Measurements from ENCODE around the gene PCK2.
"Not testable (repeated sequence)": the region's sequence is repeated elsewhere in the genome, so short reads cannot be mapped to it uniquely, and the experiment has no call there.

PCK2 gene

GRCh38 chr14:24093901-24094840 lies at the start of gene PCK2:
TSS of gene PCK2 (plus strand) at chr14:24094311. CDS start at chr14:24094406, 95 bp downstream.
- DNase-seq, result peak; percentile 93

GRCh38 chr14:24049002-24049401 lies 45.1 kb upstream of the PCK2 start:
- not testable (repeated sequence) for DNase-seq

GRCh38 chr14:24050753-24051152 lies 43.4 kb upstream of the PCK2 start:
- not testable (repeated sequence) for DNase-seq

GRCh38 chr14:24051176-24051788 lies 42.8 kb upstream of the PCK2 start:
- DNase-seq, result no peak

DNA sequence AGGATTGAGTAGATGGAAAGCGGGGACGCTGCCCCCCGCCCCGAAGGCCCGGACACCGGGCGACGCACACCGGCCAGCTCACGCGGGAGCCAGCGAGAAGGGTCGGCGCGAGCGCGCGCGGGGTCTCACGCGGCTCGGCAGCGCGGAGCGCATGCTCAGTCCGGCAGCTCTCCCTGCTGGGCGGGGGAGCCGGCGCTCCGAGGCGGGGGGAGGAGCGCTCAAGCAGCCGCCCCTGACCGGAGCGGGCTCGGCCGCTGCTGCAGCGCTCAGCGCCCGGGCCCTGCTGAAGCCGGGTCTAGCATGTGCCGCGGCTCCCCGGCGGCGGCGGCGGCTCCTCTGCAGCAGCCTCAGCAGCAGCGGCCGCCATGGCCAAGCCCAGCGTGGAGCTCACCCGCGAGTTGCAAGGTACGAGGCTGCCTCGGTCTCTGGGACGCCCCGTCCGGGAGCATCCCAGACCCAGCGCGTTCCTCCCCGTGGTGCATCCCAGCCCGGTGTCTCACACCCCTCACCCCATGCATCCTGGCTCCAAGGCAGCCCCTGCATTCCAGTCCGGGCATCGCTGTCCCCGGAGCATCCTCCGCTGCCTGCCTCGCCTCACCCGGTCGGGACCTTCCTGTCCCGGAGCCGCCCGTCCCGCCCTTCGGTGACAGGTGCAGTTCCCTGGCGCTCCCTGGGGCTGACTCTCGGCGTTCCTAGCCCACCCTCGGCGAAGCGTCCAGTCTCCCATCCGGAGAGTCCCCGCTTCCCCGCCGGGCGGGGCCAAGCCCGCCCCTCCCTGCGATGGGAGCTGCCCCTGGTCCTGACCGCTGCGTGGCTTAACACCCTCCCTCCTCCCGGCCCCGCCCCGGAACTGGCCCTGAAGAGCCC lies 42.1 kb upstream of the PCK2 start, which contains the start of gene CARMIL3:
Gene CARMIL3 (plus strand): TSS at position 221 of the 867 bp plus-strand sequence. CDS start 145 bp downstream, at position 366.
- DNase-seq, result peak; percentile 74

- DNase-seq, result peak; percentile 75
Measured at GRCh38 chr14:24052656-24053547, 41.2 kb upstream of the PCK2 start.

DNA sequence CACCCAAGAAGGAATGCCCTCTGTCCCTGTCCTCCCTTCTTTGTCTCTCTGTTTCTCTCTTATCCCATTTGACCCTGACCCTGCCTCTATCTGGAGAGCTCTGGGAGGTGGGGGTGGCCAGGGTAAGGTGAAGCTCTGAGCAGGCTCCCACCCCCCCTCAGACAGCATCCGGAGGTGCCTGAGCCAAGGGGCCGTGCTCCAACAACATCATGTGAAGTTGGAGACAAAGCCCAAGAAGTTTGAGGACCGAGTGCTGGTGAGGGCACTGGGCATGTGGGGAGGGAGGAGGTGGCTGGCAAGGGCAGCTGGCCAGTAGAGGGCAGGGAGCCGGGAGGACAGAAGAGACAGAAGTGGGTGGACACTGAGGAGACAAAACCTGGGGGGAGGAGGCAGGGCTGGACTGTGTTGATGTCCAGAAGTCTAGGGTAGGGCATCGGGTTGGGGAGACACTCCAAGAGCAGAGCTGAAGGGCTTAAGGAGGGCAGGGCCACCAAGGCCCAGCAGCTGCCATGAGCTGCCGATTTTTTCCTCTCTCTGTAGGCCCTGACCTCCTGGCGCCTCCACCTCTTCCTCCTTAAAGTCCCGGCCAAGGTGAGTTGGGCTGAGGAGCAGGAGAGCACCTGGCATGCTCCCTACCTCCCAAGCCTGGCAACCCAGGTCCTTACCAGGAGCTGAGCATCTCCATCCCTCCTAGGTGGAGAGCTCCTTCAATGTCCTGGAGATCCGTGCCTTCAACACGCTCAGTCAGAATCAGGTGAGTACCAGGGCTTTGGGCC lies 40.4 kb upstream of the PCK2 start:
- no peak for DNase-seq

- DNase-seq, result no peak
Measured at GRCh38 chr14:24054324-24054641, 39.8 kb upstream of the PCK2 start.

GRCh38 chr14:24054646-24055045 lies 39.5 kb upstream of the PCK2 start:
- DNase-seq, result no peak

GRCh38 chr14:24055971-24056799 lies 37.9 kb upstream of the PCK2 start:
- no peak for DNase-seq

DNA sequence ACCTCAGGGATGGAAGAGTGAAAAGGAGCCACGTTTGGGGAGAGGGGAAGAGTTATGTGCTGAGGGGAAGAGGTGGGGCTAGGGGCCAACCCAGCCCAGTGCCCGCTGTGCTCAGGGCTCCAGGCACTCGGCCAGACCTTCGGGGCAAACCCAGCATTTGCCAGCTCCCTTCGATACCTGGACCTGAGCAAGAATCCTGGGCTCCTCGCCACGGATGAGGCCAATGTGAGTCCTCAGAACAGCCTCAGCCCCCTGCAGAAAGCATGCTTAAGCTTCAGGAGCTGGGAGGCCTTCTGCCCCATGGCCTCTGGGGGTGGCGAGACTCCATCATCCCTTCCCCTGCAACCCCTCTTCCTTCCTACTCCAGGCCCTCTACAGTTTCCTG lies 37.3 kb upstream of the PCK2 start:
- DNase-seq, result no peak

- no peak for DNase-seq
Measured at GRCh38 chr14:24057271-24057670, 36.8 kb upstream of the PCK2 start.

- DNase-seq, result no peak
Measured at GRCh38 chr14:24057867-24058259, 36.2 kb upstream of the PCK2 start.

DNA sequence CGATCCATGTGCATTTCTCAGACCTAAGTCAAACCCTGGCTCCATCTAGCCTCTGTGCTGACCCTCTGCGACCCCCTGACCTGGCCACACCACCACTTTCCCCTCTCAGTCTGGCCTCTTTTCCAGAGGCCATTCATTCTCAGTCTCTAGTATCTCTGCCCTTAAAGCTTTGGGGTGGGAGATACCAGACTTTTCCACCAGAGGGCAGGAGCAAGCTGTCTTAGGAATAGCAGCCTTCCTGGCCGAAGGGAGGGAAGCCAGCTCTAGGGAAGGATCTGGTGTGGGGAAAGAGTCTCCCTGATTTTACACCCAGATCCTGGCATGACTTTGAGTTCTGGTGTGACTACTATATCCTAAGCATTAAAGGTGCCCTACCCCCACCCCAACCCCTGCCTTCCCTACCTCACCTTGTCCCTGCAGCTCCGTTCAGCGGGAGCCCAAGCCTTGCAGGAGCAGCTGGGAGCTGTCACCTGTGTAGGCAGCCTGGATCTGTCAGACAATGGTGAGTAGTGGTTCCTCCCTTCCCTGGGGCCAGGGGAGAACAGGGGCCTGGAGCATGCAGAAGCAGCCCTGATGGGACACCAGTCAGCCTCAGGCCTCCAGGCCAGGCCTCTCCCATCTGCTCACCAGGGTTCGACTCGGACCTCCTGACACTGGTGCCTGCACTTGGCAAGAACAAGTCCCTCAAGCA lies 35.7 kb upstream of the PCK2 start:
- DNase-seq, result no peak

- no peak for DNase-seq
Measured at GRCh38 chr14:24058951-24059475, 35.1 kb upstream of the PCK2 start.

DNA sequence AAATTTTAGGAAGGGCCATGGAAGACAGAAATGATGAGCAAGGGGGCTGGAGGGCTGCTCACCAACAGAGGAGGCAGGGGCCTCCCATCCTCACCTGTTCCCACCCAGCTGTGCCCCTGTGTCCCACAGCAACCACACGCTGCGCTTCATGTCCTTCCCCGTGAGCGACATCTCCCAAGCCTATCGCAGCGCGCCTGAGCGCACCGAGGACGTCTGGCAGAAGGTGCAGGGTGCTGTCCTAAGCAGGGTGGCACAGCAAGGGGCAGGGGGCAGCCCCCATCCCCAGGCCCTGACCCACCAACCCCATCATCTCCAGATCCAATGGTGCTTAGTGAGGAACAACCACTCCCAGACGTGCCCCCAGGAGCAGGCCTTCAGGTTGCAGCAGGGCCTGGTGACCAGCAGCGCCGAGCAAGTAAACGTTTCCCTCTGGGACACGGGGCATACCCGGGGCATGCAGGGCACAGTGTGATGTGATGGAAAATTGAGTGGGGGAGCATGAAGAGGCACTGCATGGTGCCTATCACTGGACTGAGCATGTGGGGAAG lies 34.2 kb upstream of the PCK2 start:
- DNase-seq, result no peak

DNA sequence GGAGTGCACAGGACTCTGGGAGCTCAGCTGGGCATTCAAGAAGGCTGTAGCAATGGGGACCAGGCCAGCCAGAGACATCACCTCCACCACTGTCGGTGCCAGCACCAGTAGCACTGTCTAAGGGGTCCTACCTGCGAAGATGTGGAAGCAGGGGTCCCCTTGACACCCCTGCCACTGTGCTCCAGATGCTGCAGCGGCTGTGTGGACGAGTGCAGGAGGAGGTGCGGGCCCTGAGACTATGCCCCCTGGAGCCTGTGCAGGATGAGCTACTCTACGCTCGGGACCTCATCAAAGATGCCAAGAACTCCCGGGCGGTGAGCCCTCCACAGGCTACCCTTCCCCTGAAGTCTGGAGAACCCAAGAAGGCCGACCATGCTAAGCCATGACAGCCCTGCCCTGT lies 33.7 kb upstream of the PCK2 start:
- no peak for DNase-seq

- DNase-seq, result no peak
Measured at GRCh38 chr14:24060984-24061913, 32.9 kb upstream of the PCK2 start.
